ENCODE measurements around the gene OR4D5. TPM values are rescaled to one million over a fixed set of nuclear protein-coding genes. Genes with fewer than 3 reads are reported as not detected.

Gene OR4D5
- total and polyA plus RNA-seq, 4 donors: 0.19 TPM; not detected in 3

DNA sequence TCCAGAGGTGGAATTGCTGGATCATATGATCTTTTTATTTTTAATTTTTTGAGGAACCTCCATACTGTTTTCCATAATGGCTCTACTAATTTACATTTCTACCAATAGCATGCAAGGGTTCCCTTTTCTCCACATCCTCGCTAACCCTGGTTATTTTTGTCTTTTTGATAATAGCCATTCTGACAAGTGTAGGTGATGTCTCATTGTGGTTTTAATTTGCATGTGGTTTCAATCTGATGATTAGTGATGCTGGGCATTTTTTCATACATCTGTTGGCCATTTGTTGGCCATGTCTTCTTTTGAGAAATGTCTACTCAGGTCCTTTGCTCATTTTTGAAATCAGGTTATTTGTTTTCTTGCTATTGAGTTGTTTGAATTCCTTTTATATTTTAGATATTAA is 15.4 kb upstream of the OR4D5 start:
- H3K9me3 ChIP-seq (ENCODE audit: control insufficient read depth in 4 of 4, low read length in 3 of 4): no peaks in the 10 kb centered on the region
- H3K9ac ChIP-seq (ENCODE audit: low read depth in 1 of 2, low read length in 2 of 2): no peak overlapping the region
- H3K4me1 ChIP-seq (ENCODE audit: control insufficient read depth in 4 of 4, insufficient read depth in 4 of 4, low read length in 3 of 4): no peaks in the 10 kb centered on the region
- no peak overlapping the region for H3K4me3 ChIP-seq (ENCODE audit: low read depth in 1 of 3, low read length in 3 of 3)
- no peaks in the 10 kb centered on the region for H3K27me3 ChIP-seq (ENCODE audit: control insufficient read depth in 4 of 4, insufficient read depth in 4 of 4, low read length in 3 of 4)
- WGBS: 79% methylated on average over 1 of the region's 1 CpG
- TF ChIP-seq GABPA (IDR thresholded peaks at IDR 0.05 in 1 of 2, conservative IDR thresholded peaks at IDR 0.05 in 1 of 2) (no peak), NR2F2 (IDR thresholded peaks at IDR 0.05) (no peak), YY1 (IDR thresholded peaks at IDR 0.05) (no peak), RXRA (IDR thresholded peaks at IDR 0.05) (no peak)
- TF ChIP-seq, protein P1, sequence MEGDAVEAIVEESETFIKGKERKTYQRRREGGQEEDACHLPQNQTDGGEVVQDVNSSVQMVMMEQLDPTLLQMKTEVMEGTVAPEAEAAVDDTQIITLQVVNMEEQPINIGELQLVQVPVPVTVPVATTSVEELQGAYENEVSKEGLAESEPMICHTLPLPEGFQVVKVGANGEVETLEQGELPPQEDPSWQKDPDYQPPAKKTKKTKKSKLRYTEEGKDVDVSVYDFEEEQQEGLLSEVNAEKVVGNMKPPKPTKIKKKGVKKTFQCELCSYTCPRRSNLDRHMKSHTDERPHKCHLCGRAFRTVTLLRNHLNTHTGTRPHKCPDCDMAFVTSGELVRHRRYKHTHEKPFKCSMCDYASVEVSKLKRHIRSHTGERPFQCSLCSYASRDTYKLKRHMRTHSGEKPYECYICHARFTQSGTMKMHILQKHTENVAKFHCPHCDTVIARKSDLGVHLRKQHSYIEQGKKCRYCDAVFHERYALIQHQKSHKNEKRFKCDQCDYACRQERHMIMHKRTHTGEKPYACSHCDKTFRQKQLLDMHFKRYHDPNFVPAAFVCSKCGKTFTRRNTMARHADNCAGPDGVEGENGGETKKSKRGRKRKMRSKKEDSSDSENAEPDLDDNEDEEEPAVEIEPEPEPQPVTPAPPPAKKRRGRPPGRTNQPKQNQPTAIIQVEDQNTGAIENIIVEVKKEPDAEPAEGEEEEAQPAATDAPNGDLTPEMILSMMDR (IDR thresholded peaks at IDR 0.05; ENCODE audit: low read depth, low read length, missing input control): no peak
- no peak overlapping the region for H3K27ac ChIP-seq (ENCODE audit: low read depth in 1 of 2, low read length in 2 of 2)
- DNase-seq (ENCODE audit: low spot score): no peak
- H3K36me3 ChIP-seq (ENCODE audit: control insufficient read depth in 4 of 4, insufficient read depth in 3 of 4, low read depth in 1 of 4, low read length in 3 of 4): no peaks in the 10 kb centered on the region

DNA sequence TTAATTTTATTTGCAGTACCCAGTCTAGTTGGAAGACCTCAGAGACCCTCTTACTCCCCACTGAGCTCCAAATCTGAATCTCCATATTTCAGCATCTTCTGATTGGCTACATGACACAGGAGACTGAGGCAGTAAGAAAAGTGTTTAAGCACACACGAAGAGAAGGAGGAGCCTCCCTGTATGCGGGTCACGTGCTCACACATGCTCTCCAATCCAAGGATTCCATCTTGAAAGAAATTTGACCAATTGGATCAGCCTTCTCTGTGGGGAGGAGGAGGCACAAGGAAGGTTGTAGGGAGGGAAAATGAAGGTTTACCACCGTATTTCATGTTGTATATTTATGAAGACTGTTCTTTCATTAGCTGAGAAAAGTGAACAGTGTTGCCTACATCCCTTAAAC is 3.0 kb downstream of the OR4D5 start:
- TF ChIP-seq, protein P2, sequence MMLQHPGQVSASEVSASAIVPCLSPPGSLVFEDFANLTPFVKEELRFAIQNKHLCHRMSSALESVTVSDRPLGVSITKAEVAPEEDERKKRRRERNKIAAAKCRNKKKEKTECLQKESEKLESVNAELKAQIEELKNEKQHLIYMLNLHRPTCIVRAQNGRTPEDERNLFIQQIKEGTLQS (IDR thresholded peaks at IDR 0.05): no peak
- no peak for TF ChIP-seq NR2F2 (IDR thresholded peaks at IDR 0.05)
- TF ChIP-seq GABPA (IDR thresholded peaks at IDR 0.05 in 1 of 2, conservative IDR thresholded peaks at IDR 0.05 in 1 of 2): no peak
- TF ChIP-seq YY1 (IDR thresholded peaks at IDR 0.05): no peak
- no peak for TF ChIP-seq TAF1 (conservative IDR thresholded peaks at IDR 0.05)
- TF ChIP-seq, protein P3, sequence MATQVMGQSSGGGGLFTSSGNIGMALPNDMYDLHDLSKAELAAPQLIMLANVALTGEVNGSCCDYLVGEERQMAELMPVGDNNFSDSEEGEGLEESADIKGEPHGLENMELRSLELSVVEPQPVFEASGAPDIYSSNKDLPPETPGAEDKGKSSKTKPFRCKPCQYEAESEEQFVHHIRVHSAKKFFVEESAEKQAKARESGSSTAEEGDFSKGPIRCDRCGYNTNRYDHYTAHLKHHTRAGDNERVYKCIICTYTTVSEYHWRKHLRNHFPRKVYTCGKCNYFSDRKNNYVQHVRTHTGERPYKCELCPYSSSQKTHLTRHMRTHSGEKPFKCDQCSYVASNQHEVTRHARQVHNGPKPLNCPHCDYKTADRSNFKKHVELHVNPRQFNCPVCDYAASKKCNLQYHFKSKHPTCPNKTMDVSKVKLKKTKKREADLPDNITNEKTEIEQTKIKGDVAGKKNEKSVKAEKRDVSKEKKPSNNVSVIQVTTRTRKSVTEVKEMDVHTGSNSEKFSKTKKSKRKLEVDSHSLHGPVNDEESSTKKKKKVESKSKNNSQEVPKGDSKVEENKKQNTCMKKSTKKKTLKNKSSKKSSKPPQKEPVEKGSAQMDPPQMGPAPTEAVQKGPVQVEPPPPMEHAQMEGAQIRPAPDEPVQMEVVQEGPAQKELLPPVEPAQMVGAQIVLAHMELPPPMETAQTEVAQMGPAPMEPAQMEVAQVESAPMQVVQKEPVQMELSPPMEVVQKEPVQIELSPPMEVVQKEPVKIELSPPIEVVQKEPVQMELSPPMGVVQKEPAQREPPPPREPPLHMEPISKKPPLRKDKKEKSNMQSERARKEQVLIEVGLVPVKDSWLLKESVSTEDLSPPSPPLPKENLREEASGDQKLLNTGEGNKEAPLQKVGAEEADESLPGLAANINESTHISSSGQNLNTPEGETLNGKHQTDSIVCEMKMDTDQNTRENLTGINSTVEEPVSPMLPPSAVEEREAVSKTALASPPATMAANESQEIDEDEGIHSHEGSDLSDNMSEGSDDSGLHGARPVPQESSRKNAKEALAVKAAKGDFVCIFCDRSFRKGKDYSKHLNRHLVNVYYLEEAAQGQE (IDR thresholded peaks at IDR 0.05): no peak
- no peak for TF ChIP-seq SP1 (IDR thresholded peaks at IDR 0.05)
- TF ChIP-seq, protein P1 (IDR thresholded peaks at IDR 0.05; ENCODE audit: low read depth, low read length, missing input control): no peak
- TF ChIP-seq, protein P4, sequence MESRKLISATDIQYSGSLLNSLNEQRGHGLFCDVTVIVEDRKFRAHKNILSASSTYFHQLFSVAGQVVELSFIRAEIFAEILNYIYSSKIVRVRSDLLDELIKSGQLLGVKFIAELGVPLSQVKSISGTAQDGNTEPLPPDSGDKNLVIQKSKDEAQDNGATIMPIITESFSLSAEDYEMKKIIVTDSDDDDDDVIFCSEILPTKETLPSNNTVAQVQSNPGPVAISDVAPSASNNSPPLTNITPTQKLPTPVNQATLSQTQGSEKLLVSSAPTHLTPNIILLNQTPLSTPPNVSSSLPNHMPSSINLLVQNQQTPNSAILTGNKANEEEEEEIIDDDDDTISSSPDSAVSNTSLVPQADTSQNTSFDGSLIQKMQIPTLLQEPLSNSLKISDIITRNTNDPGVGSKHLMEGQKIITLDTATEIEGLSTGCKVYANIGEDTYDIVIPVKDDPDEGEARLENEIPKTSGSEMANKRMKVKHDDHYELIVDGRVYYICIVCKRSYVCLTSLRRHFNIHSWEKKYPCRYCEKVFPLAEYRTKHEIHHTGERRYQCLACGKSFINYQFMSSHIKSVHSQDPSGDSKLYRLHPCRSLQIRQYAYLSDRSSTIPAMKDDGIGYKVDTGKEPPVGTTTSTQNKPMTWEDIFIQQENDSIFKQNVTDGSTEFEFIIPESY (IDR thresholded peaks at IDR 0.05): no peak
- TF ChIP-seq EGR1 (IDR thresholded peaks at IDR 0.05; ENCODE audit: low read depth in 2 of 2): no peak
- TF ChIP-seq RAD21 (IDR thresholded peaks at IDR 0.05): no peak
- no peak overlapping the region for H3K27ac ChIP-seq (ENCODE audit: low read depth in 1 of 2, low read length in 2 of 2)
- no peaks in the 10 kb centered on the region for H3K27me3 ChIP-seq (ENCODE audit: control insufficient read depth in 4 of 4, insufficient read depth in 4 of 4, low read length in 3 of 4)
- no peak overlapping the region for H3K9ac ChIP-seq (ENCODE audit: low read depth in 1 of 2, low read length in 2 of 2)
- H3K4me1 ChIP-seq (ENCODE audit: control insufficient read depth in 4 of 4, insufficient read depth in 4 of 4, low read length in 3 of 4): no peaks in the 10 kb centered on the region
- WGBS: 75% methylated on average over 4 of the region's 4 CpGs
- H3K4me3 ChIP-seq (ENCODE audit: low read depth in 1 of 3, low read length in 3 of 3): no peak overlapping the region
- H3K36me3 ChIP-seq (ENCODE audit: control insufficient read depth in 4 of 4, insufficient read depth in 3 of 4, low read depth in 1 of 4, low read length in 3 of 4): no peaks in the 10 kb centered on the region
- H3K9me3 ChIP-seq (ENCODE audit: control insufficient read depth in 4 of 4, low read length in 3 of 4): peaks cover 0 to 2% (median 0%) of the 10 kb centered on the region in 4 donors
- DNase-seq (ENCODE audit: low spot score): no peak
